ENCODE measurements around the gene BFAR. TPM values are rescaled to one million over a fixed set of nuclear protein-coding genes. Genes with fewer than 3 reads are reported as not detected.
"Not testable (repeated sequence)": the region's sequence is repeated elsewhere in the genome, so short reads cannot be mapped to it uniquely, and the experiment has no call there.

Gene BFAR
- polyA plus RNA-seq, 4 donors = 69.1 to 72.8 (median 72.3) TPM

- no peak for DNase-seq (ENCODE audit: low read depth in 4 of 4, low spot score in 3 of 4)
Measured at GRCh38 chr16:14635395-14636165, 2.8 kb downstream of the BFAR start.

GRCh38 chr16:14636179-14636950, 3.6 kb downstream of the BFAR start:
- not testable (repeated sequence) for DNase-seq (ENCODE audit: low read depth in 4 of 4, low spot score in 3 of 4)

GRCh38 chr16:14636951-14637240, 4.1 kb downstream of the BFAR start:
- not testable (repeated sequence) for DNase-seq (ENCODE audit: low read depth in 4 of 4, low spot score in 3 of 4)

- no peak for DNase-seq (ENCODE audit: low read depth in 4 of 4, low spot score in 3 of 4)
Measured at GRCh38 chr16:14640538-14640937, 7.8 kb downstream of the BFAR start.

GRCh38 chr16:14641206-14641605, 8.5 kb downstream of the BFAR start:
- DNase-seq (ENCODE audit: low read depth in 4 of 4, low spot score in 3 of 4) = no peak

GRCh38 chr16:14641926-14642325, 9.2 kb downstream of the BFAR start:
- no peak for DNase-seq (ENCODE audit: low read depth in 4 of 4, low spot score in 3 of 4)

GRCh38 chr16:14649816-14650215, 17.1 kb downstream of the BFAR start:
- no peak for DNase-seq (ENCODE audit: low read depth in 4 of 4, low spot score in 3 of 4)

GRCh38 chr16:14650629-14651028, 17.9 kb downstream of the BFAR start:
- DNase-seq (ENCODE audit: low read depth in 4 of 4, low spot score in 3 of 4) = no peak

GRCh38 chr16:14652726-14653125, 20.0 kb downstream of the BFAR start:
- no peak for DNase-seq (ENCODE audit: low read depth in 4 of 4, low spot score in 3 of 4)

- no peak for DNase-seq (ENCODE audit: low read depth in 4 of 4, low spot score in 3 of 4)
Measured at GRCh38 chr16:14658063-14658462, 25.3 kb downstream of the BFAR start.

- no peak for DNase-seq (ENCODE audit: low read depth in 4 of 4, low spot score in 3 of 4)
Measured at GRCh38 chr16:14667347-14668266, 34.9 kb downstream of the BFAR start.

GRCh38 chr16:14668556-14669223, 35.9 kb downstream of the BFAR start:
- no peak for DNase-seq (ENCODE audit: low read depth in 4 of 4, low spot score in 3 of 4)

GRCh38 chr16:14669776-14670175, 37.0 kb downstream of the BFAR start:
- no peak for DNase-seq (ENCODE audit: low read depth in 4 of 4, low spot score in 3 of 4)

GRCh38 chr16:14672403-14672971, 39.7 kb downstream of the BFAR start:
- no peak for DNase-seq (ENCODE audit: low read depth in 4 of 4, low spot score in 3 of 4)

GRCh38 chr16:14676633-14677032, 43.9 kb downstream of the BFAR start:
- no peak for DNase-seq (ENCODE audit: low read depth in 4 of 4, low spot score in 3 of 4)

- no peak for DNase-seq (ENCODE audit: low read depth in 4 of 4, low spot score in 3 of 4)
Measured at GRCh38 chr16:14677627-14678026, 44.9 kb downstream of the BFAR start.

- DNase-seq (ENCODE audit: low read depth in 4 of 4, low spot score in 3 of 4) = no peak
Measured at GRCh38 chr16:14678748-14679497, 46.2 kb downstream of the BFAR start.

- not testable (repeated sequence) for DNase-seq (ENCODE audit: low read depth in 4 of 4, low spot score in 3 of 4)
Measured at GRCh38 chr16:14680396-14680795, 47.6 kb downstream of the BFAR start.

- no peak for DNase-seq (ENCODE audit: low read depth in 4 of 4, low spot score in 3 of 4)
Measured at GRCh38 chr16:14681115-14681514, 48.4 kb downstream of the BFAR start.

All from right renal pelvis (tissue), 4 donors.